RWPE2 (cell line): ENCODE results near the gene MACROD2.

Source experiments
- ATAC-seq: fragments of 200-7000 bp; cut with Tn5 transposase; 3 replicates; pipeline ENCODE4 v1.9.1; 2021; ENCODE audit warnings: low read depth
- DNase-seq: peaks from one replicate; pipeline ENCODE4 v3.0.0-alpha.2; 2020; ENCODE audit warnings: low spot score
- H3K27ac ChIP-seq: fragments of 450-650 bp; 2 replicates; pipeline ENCODE4 v1.5.1; 2017; ENCODE audit warnings: mild to moderate bottlenecking; ENCODE audit not compliant: poor library complexity, severe bottlenecking
- H3K27me3 ChIP-seq: fragments of 250-450 bp; sonication (Bioruptor Pico); 2 replicates; pipeline ENCODE4 v1.5.1; 2021; ENCODE audit warnings: mild to moderate bottlenecking, moderate library complexity; ENCODE audit not compliant: insufficient read depth, poor library complexity, severe bottlenecking
- H3K36me3 ChIP-seq: fragments of 250-450 bp; sonication (Bioruptor Pico); 2 replicates; pipeline ENCODE4 v1.5.1; 2020; ENCODE audit warnings: low read depth, mild to moderate bottlenecking, moderate library complexity
- H3K4me1 ChIP-seq: fragments of 250-450 bp; sonication (Bioruptor Pico); 2 replicates; pipeline ENCODE4 v1.5.1; 2021; ENCODE audit warnings: mild to moderate bottlenecking, moderate library complexity; ENCODE audit not compliant: insufficient read depth, poor library complexity, severe bottlenecking
- H3K4me3 ChIP-seq: fragments of 250-450 bp; sonication (Bioruptor Pico); 2 replicates; pipeline ENCODE4 v1.5.1; 2021; ENCODE audit warnings: mild to moderate bottlenecking, moderate library complexity; ENCODE audit not compliant: severe bottlenecking
- H3K9me3 ChIP-seq: fragments of 250-450 bp; sonication (Bioruptor Pico); 2 replicates; pipeline ENCODE4 v1.5.1; 2021; ENCODE audit warnings: mild to moderate bottlenecking, moderate library complexity; ENCODE audit not compliant: severe bottlenecking
- CTCF ChIP-seq: fragments of 450-650 bp; IDR thresholded peaks from one replicate; pipeline ENCODE4 v1.5.1; 2017; ENCODE audit warnings: mild to moderate bottlenecking, moderate library complexity; ENCODE audit not compliant: poor library complexity, severe bottlenecking

Gene MACROD2

GRCh38 chr20:14828459-14828858 lies 833.1 kb downstream of the MACROD2 start:
- Histone ChIP-seq H3K4me3 (no peak overlapping the region), H3K27me3 (no peaks in the 10 kb centered on the region), H3K9me3 (no peaks in the 10 kb centered on the region), H3K4me1 (peaks cover 8% of the 10 kb centered on the region), H3K27ac (no peak overlapping the region), H3K36me3 (no peaks in the 10 kb centered on the region)
- no peak for TF ChIP-seq CTCF
- no peak for ATAC-seq
- no peak for DNase-seq

GRCh38 chr20:14829906-14830305 lies 834.6 kb downstream of the MACROD2 start:
- Histone ChIP-seq H3K9me3 (no peaks in the 10 kb centered on the region), H3K27ac (no peak overlapping the region), H3K27me3 (no peaks in the 10 kb centered on the region), H3K4me3 (no peak overlapping the region), H3K36me3 (no peaks in the 10 kb centered on the region), H3K4me1 (peaks cover 8% of the 10 kb centered on the region)
- ATAC-seq = no peak
- no peak for DNase-seq
- no peak for TF ChIP-seq CTCF

- H3K4me1 ChIP-seq = peaks cover 8% of the 10 kb centered on the region
- no peak overlapping the region for H3K4me3 ChIP-seq
- no peak for TF ChIP-seq CTCF
- DNase-seq (no peak), ATAC-seq (peak; percentile 35; the same call in 1 of the 3 replicates)
- H3K27ac ChIP-seq = no peak overlapping the region
- no peaks in the 10 kb centered on the region for H3K9me3 ChIP-seq
- H3K36me3 ChIP-seq = no peaks in the 10 kb centered on the region
- no peaks in the 10 kb centered on the region for H3K27me3 ChIP-seq
These were observed 835.1 kb downstream of the MACROD2 start for GRCh38 chr20:14830466-14830865.

- H3K4me3 ChIP-seq = no peak overlapping the region
These were observed 835.6 kb downstream of the MACROD2 start for GRCh38 chr20:14830899-14831298.

GRCh38 chr20:14832630-14833029 lies 837.3 kb downstream of the MACROD2 start:
- no peak for TF ChIP-seq CTCF
- ATAC-seq (no peak), DNase-seq (no peak)
- no peak overlapping the region for H3K4me3 ChIP-seq
- H3K27ac ChIP-seq = no peak overlapping the region
- no peaks in the 10 kb centered on the region for H3K36me3 ChIP-seq
- H3K27me3 ChIP-seq = no peaks in the 10 kb centered on the region
- H3K4me1 ChIP-seq = peaks cover 8% of the 10 kb centered on the region
- no peaks in the 10 kb centered on the region for H3K9me3 ChIP-seq

More at GRCh38 chr20:14830899-14831298, 835.6 kb downstream of the MACROD2 start:
- Histone ChIP-seq H3K36me3 (no peaks in the 10 kb centered on the region), H3K27ac (no peak overlapping the region), H3K4me1 (peaks cover 8% of the 10 kb centered on the region), H3K27me3 (no peaks in the 10 kb centered on the region), H3K9me3 (no peaks in the 10 kb centered on the region)
- ATAC-seq (no peak), DNase-seq (no peak)
- TF ChIP-seq CTCF = no peak
